Amniotic epithelial cell (primary cell): ENCODE data around the gene STRBP.
"Not testable (repeated sequence)": the region's sequence is repeated elsewhere in the genome, so short reads cannot be mapped to it uniquely, and the experiment has no call there.

Source experiments
- DNase-seq: peaks from one replicate; pipeline ENCODE4 v3.0.0-alpha.2; 2010; ENCODE audit warnings: low read depth

The STRBP gene

DNA sequence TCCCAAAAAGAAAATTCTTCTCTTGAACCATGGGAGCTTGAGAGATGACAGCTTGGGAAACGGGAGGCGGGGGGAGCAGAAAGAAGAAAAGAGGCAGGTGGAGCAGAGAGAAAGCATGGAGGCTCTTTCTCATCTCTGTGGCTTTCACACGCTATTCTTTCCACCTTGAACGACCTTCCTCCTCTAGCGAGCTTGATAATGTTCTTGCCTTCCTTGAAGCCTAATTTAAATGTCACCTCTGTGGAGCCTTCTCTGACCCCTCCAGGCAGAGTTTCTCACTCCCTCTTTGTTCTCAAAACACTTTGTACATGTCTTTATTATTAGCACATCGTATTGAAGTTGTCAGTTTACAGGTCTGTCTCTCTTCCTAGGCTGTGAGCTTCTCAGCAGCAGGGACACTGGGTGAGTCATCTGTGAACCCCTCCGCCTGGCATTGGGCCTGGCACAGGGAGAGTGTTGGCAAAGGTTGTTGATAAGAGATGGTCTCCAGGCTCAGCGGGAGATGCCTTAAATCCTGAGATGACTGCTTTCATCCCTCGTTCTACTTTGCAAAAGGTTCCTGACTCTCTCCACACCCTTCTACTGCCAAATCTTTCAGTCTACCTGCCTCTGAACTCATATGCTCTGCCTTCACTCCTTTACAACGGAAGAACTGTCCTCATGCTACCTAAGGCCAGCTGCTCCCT is 14.1 kb upstream of the STRBP start:
- DNase-seq, result peak; percentile 42

- DNase-seq, result no peak
Measured at GRCh38 chr9:123281659-123282350, 13.4 kb upstream of the STRBP start.

GRCh38 chr9:123278879-123279493 is 10.6 kb upstream of the STRBP start:
- DNase-seq, result not testable (repeated sequence)

DNA sequence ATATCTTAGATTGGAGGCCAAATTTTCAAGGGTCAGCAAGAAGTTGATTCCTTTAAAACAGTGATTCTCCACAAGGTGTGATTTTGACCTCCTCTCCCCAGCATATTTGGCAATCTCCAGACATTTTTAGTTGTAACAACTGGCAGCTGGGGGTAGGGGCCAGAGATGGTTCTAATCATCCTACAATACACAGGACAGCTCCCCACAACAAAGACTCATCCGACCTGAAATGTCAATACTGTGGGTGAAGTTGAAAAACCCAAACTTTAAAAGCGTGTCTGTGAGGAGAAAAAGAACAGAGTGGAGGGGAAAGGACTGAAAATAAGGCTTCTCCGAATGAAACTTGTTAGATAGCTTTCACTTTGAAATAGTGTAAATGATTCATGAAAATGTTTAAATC is 10.0 kb upstream of the STRBP start:
- DNase-seq, result no peak

- no peak for DNase-seq
Measured at GRCh38 chr9:123276551-123276950, 8.2 kb upstream of the STRBP start.

DNA sequence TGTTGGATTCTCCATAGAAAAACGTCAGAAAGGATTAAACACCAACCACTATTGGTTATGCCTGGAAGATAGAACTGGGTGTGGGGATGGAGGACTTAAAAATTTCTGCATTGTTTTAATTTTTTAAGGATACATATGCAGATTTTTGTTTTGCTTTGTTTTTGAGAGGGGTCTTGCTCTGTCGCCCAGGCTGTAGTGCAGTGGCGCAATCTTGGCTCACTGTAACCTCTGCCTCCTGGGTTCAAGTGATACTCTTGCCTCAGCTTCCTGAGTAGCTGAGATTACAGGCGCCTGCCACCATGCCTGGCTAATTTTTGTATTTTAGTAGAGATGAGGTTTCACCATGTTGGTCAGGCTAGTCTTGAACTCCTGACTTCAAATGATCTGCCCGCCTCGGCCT is 2.7 kb upstream of the STRBP start:
- DNase-seq, result not testable (repeated sequence)

- no peak for DNase-seq
Measured at GRCh38 chr9:123269281-123269680, 895 bp upstream of the STRBP start.

DNA sequence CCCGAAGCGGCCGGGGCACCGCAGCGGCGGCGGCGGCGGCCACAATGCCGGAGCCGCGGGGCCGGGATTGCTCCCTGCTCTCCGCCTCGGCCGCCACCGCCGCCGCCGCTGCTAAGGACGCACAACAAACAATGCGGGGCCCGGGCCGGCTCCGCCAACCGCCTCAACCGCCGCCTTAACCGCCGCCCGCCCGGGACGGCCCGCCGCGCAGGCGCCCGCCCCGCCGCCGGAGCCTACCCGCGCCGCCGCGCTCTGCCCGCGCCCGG is 254 bp downstream of the STRBP start:
- DNase-seq, result no peak

DNA sequence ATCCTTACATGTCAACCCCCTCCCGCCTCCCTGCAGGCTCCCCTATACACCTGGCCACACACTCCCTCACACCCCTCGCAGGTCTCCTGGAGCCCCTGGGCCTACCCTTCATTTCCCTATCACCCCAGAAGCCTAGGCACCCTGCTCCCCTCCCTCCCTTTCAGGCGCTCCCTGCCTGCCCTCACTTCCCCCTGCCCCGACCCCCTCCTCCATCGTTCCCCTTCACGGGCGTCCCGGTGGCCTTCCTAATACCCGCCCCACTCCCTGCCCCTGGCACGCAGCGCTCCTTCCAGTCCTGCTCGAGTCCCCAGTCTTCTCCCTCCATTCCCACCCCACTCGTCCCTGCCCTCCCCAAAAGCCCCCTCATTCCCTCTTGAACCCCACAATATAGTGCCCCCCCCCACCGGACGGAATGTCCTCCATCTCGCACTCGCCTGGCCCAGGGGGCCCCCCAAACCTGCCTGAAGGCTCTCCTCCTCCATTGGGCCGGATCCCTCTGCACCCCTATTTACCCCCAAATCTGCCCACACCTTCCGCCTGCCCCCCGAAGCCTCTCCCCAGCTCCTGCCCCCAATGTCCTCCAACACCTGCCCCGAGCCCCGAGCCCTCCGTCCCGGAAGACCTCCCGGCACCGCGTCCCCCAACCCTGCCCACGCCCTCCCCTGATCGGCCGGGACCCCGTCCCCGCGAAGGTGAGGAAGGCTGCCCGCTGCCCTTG is 746 bp downstream of the STRBP start:
- DNase-seq, result no peak

DNA sequence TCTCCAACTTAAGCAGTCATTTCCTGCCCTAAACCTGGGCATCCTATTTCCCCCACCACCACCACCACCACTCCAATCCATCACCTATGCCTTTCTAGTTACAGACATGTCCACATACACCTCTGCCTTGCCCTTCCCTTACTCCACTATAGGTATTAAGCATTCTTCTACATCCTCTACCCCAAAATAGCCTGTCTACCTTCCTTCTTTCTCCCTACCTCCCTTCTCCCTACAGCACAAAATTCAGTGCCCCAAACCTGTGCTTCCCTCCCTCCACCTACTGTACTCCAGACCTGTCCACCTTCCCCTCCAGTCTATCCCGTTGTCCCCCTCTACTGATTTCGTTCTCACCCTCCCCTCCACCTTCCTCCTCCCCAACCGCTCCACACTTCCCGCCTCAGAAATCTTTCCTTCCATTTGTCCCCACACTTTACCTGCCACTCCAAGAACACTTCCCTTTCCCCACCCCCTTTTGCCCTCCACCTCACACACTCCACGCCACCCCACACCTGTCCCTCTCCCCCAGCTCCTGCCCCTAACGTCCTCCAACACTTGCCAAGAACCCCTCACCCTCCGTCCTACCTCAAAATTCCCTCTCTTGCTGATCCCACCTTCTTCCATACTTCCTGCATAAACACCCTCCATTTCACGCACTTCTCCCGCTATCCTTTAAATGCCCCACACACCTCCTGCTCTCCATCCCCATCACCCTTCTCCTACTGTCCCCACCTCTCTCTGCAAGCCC is 1.6 kb downstream of the STRBP start:
- DNase-seq, result no peak

GRCh38 chr9:123265833-123266232 is 2.6 kb downstream of the STRBP start:
- DNase-seq, result no peak

DNA sequence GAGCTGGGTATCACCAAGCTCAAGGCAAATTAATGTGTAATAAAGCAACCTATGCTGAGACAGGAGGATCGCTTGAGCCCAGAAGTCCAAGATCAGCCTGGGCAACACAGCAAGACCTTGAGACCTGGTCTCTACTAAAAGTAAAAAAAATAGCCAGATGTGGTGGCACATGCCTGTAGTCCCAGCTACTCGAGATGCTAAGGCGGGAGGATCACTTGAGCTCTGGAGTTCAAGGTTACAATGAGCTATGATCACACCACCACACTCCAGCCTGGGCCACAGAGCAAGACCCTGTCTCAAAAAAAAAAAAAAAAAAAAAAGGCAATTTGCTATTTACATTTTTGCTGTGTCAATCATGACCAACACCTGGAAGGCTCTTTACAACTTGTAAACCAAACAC is 5.2 kb downstream of the STRBP start:
- DNase-seq, result no peak

- DNase-seq, result no peak
Measured at GRCh38 chr9:123262338-123262737, 6.0 kb downstream of the STRBP start.

DNA sequence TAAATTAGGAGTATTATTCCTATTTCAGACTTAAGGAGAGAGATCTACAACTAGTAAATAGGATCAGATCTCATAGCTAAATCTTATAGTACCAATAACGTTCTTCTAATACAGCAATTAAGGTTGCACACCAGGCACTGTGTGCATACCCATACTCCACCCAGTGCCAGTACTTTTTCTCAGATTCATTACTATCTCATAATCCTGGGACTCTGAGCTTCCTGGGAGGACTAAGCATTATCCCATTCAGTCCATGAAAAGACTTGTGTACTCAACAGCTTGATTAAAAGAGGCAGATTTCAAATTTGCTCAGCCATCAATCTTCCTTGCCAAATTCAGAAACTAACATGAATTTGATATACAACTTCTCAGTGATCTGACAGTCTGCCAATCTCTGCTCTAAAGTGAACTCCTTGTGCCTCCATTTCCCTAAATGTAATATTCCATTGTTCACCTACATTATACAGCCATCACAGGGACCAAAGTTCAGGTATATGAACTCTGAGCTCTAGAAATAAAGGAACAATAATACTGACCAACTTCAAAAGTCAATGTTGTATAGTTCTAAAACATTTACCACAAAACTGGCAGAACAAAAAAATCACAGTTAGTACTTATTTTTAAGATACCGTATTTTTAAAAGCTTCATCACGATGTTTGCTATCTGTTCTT is 7.2 kb downstream of the STRBP start:
- DNase-seq, result no peak

DNA sequence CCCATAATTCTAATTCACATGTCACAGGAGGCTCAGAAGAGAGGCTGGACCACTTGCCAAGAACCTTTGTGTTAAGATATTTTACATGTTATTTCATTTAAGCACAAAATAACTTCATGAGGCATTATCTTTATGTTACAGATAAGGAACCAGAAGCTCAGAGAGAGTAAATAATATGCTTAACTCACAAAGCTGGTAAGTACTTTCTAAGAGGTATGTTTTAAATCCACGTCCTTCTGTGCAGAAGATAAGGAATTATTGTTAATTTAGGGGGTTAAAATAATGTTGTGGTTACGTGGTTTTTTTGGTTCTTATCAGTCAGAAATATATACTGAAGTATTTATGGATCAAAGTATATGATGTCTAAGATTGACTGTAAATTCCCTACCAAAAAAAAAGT is 8.0 kb downstream of the STRBP start:
- no peak for DNase-seq

DNA sequence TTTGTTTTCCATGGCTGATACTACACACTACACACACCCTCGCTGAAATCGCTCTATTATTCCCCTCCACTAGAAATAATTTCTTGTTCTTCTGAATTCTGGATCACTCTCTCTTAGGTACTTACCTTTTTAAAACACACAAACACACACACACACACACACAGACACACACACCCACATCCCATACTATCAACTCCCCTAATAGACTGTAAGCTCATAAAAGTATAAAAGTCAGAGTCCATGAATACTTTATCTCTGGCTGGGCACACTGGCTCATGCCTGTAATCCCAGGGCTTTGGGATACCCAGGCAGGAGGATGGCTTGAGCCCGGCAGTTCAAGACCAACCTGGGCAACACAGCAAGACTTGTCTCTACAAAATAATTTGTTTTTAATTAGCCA is 11.1 kb downstream of the STRBP start:
- no peak for DNase-seq

GRCh38 chr9:123255718-123256117 is 12.7 kb downstream of the STRBP start:
- DNase-seq, result no peak

- no peak for DNase-seq
Measured at GRCh38 chr9:123253204-123253603, 15.2 kb downstream of the STRBP start.

GRCh38 chr9:123251741-123252140 is 16.6 kb downstream of the STRBP start:
- DNase-seq, result no peak

GRCh38 chr9:123251324-123251723 is 17.1 kb downstream of the STRBP start:
- DNase-seq, result no peak

GRCh38 chr9:123250504-123250903 is 17.9 kb downstream of the STRBP start:
- DNase-seq, result peak; percentile 22

DNA sequence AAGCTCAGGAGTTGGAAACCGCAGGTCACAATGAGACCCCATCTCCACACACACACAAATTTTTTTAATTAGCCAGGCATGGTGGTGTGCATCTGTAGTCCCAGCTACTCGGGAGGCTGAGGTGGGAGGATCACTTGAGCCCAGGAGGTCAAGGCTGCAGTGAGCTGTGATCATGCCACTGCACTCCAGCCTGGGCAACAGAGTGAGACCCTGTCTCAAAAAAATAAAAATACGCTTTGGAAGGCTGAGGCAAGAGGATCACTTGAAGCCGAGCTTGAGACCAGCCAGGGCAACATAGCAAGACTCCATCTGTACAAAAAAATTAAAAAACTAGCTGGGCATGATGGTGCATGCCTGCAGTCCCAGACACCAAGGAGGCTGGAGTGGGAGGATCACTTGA is 19.2 kb downstream of the STRBP start:
- DNase-seq, result not testable (repeated sequence)
